Vagina (tissue), 2 donors: Measurements from ENCODE around the gene CTPS2. TPM values are rescaled to one million over a fixed set of nuclear protein-coding genes. Genes with fewer than 3 reads are reported as not detected.

Experiments used
- DNase-seq, 2 donors: peaks; one replicate each; pipeline ENCODE4 v3.0.0-alpha.2; 2017; ENCODE audit errors: extremely low spot score in 2 of 2
- H3K27ac ChIP-seq: fragments of 200-600 bp; sonication (generic); one replicate; pipeline ENCODE4 v1.5.1; 2019
- H3K27me3 ChIP-seq: fragments of 200-600 bp; sonication (generic); one replicate; pipeline ENCODE4 v1.5.1; 2019
- H3K36me3 ChIP-seq, 2 donors: fragments of 200-600 bp; sonication (generic); one replicate each; pipeline ENCODE4 v1.5.1; 2017 to 2019
- H3K4me1 ChIP-seq: fragments of 200-600 bp; sonication (generic); one replicate; pipeline ENCODE4 v1.5.1; 2019
- H3K4me3 ChIP-seq, 2 donors: fragments of 200-600 bp; sonication (generic); 1 replicate in 1 of 2; 2 replicates in 1 of 2; pipeline ENCODE4 v1.5.1; 2016 to 2019
- H3K9me3 ChIP-seq: fragments of 200-600 bp; sonication (generic); one replicate; pipeline ENCODE4 v1.5.1; 2019
- CTCF ChIP-seq, 3 experiments: fragments of 450-650 bp in 2 of 3; fragments of 200-600 bp in 1 of 3; sonication (generic) in 1 of 3; IDR thresholded peaks; one replicate each; pipeline ENCODE4 v1.5.1; 2017 to 2019; ENCODE audit warnings: antibody characterized with exemption in 3 of 3, mild to moderate bottlenecking in 2 of 3, moderate library complexity in 2 of 3
- POLR2A ChIP-seq, 2 donors: fragments of 450-650 bp; IDR thresholded peaks; one replicate each; pipeline ENCODE4 v1.6.1; 2017; ENCODE audit warnings: antibody characterized with exemption in 2 of 2, mild to moderate bottlenecking in 2 of 2, moderate library complexity in 2 of 2
- POLR2AphosphoS5 ChIP-seq, 2 donors: sonication (generic); formaldehyde crosslinking; IDR thresholded peaks; one replicate each; pipeline ENCODE4 v1.9.0; 2017; ENCODE audit warnings: antibody characterized with exemption in 2 of 2, mild to moderate bottlenecking in 2 of 2, low read depth in 1 of 2; ENCODE audit not compliant: insufficient read depth in 1 of 2
- intact Hi-C: fragments of 100-400 bp; cut with DNase I; formaldehyde crosslinking; loops from one replicate; pipeline ENCODE4 v1.15.1; 2023
- total RNA-seq: library from RNA; depleted of rRNA; stranded (reverse); fragments of >200 nt; gene quantifications from one replicate; pipeline ENCODE4 v1.2.3, GENCODE V29; 2016

The CTPS2 gene
- total RNA-seq, 1 donor from 2014 or later: 20.4 TPM

GRCh38 chrX:16646366-16647138 lies 65.9 kb downstream of the CTPS2 start:
- no peak overlapping the region for H3K4me3 ChIP-seq
- no peak overlapping the region for H3K27ac ChIP-seq
- intact Hi-C loops: no loop called here
- TF ChIP-seq POLR2AphosphoS5 (IDR thresholded peaks at IDR 0.05; ENCODE audit: insufficient read depth in 1 of 2, low read depth in 1 of 2): no peak
- TF ChIP-seq CTCF (IDR thresholded peaks at IDR 0.05): no peak
- no peak for TF ChIP-seq POLR2A (IDR thresholded peaks at IDR 0.05)
- no peaks in the 10 kb centered on the region for H3K4me1 ChIP-seq
- H3K9me3 ChIP-seq: no peaks in the 10 kb centered on the region
- DNase-seq: no peak
- no peaks in the 10 kb centered on the region for H3K27me3 ChIP-seq
- no peaks in the 10 kb centered on the region for H3K36me3 ChIP-seq

GRCh38 chrX:16643176-16643575 lies 69.3 kb downstream of the CTPS2 start:
- Histone ChIP-seq H3K4me3 (no peak overlapping the region), H3K9me3 (no peaks in the 10 kb centered on the region), H3K27me3 (no peaks in the 10 kb centered on the region), H3K36me3 (no peaks in the 10 kb centered on the region), H3K4me1 (no peaks in the 10 kb centered on the region), H3K27ac (no peak overlapping the region)
- no peak for TF ChIP-seq CTCF (IDR thresholded peaks at IDR 0.05)
- no peak for DNase-seq
- intact Hi-C loops: no loop called here

- H3K4me1 ChIP-seq: no peaks in the 10 kb centered on the region
- no peak for DNase-seq
- no peak overlapping the region for H3K4me3 ChIP-seq
- intact Hi-C loops: no loop called here
- H3K9me3 ChIP-seq: no peaks in the 10 kb centered on the region
- H3K27ac ChIP-seq: no peak overlapping the region
- TF ChIP-seq POLR2AphosphoS5 (IDR thresholded peaks at IDR 0.05; ENCODE audit: insufficient read depth in 1 of 2, low read depth in 1 of 2): no peak
- TF ChIP-seq CTCF (IDR thresholded peaks at IDR 0.05): no peak
- TF ChIP-seq POLR2A (IDR thresholded peaks at IDR 0.05): no peak
- H3K36me3 ChIP-seq: no peaks in the 10 kb centered on the region
- no peaks in the 10 kb centered on the region for H3K27me3 ChIP-seq
Observed at GRCh38 chrX:16640823-16641222, 71.6 kb downstream of the CTPS2 start.

- Histone ChIP-seq H3K27ac (no peak overlapping the region), H3K9me3 (no peaks in the 10 kb centered on the region), H3K4me3 (no peak overlapping the region), H3K36me3 (no peaks in the 10 kb centered on the region), H3K27me3 (no peaks in the 10 kb centered on the region), H3K4me1 (no peaks in the 10 kb centered on the region)
- intact Hi-C loops: no loop called here
- TF ChIP-seq POLR2A (IDR thresholded peaks at IDR 0.05) (no peak), CTCF (IDR thresholded peaks at IDR 0.05) (no peak), POLR2AphosphoS5 (IDR thresholded peaks at IDR 0.05; ENCODE audit: insufficient read depth in 1 of 2, low read depth in 1 of 2) (no peak)
- no peak for DNase-seq
Observed at GRCh38 chrX:16639966-16640365, 72.5 kb downstream of the CTPS2 start.

GRCh38 chrX:16638533-16638932 lies 73.9 kb downstream of the CTPS2 start:
- intact Hi-C loops: no loop called here
- H3K27ac ChIP-seq: no peak overlapping the region
- H3K4me1 ChIP-seq: no peaks in the 10 kb centered on the region
- no peaks in the 10 kb centered on the region for H3K9me3 ChIP-seq
- no peaks in the 10 kb centered on the region for H3K27me3 ChIP-seq
- no peak for DNase-seq
- no peak overlapping the region for H3K4me3 ChIP-seq
- no peaks in the 10 kb centered on the region for H3K36me3 ChIP-seq
- TF ChIP-seq POLR2A (IDR thresholded peaks at IDR 0.05) (no peak), POLR2AphosphoS5 (IDR thresholded peaks at IDR 0.05; ENCODE audit: insufficient read depth in 1 of 2, low read depth in 1 of 2) (no peak), CTCF (IDR thresholded peaks at IDR 0.05) (no peak)
